HAP-1 (cell line): ENCODE results near the gene GPR34.
A peak's percentile ranks its signal among the peaks of the same experiment; 100 is the strongest.

Experiments used
- DNase-seq, 2 experiments: peaks; one replicate each; pipeline ENCODE4 v3.0.0-alpha.2; 2016 to 2020; ENCODE audit warnings: low spot score in 2 of 2
- H3K27me3 ChIP-seq: fragments of 250-450 bp; sonication (Bioruptor Pico); 2 replicates; pipeline ENCODE4 v1.5.1; 2020; ENCODE audit warnings: low read depth, mild to moderate bottlenecking, moderate library complexity
- H3K36me3 ChIP-seq: fragments of 250-450 bp; sonication (Bioruptor Pico); replicated peaks from 2 replicates; pipeline ENCODE4 v1.5.1; 2020; ENCODE audit warnings: mild to moderate bottlenecking
- H3K4me1 ChIP-seq: fragments of 250-450 bp; sonication (Bioruptor Pico); 2 replicates; pipeline ENCODE4 v1.5.1; 2020; ENCODE audit warnings: mild to moderate bottlenecking
- H3K4me3 ChIP-seq: fragments of 250-450 bp; sonication (Bioruptor Pico); 2 replicates; pipeline ENCODE4 v1.5.1; 2020; ENCODE audit warnings: mild to moderate bottlenecking, moderate library complexity
- H3K9me3 ChIP-seq: fragments of 250-450 bp; sonication (Bioruptor Pico); 2 replicates; pipeline ENCODE4 v1.5.1; 2020; ENCODE audit warnings: mild to moderate bottlenecking, moderate library complexity
- in situ Hi-C: fragments of 300-500 bp; cut with MboI; formaldehyde crosslinking; loops from 3 replicates; pipeline ENCODE4 v1.14.3; 2020; ENCODE audit warnings: low sequenced_read_pairs, inconsistent platforms, mixed read lengths

GPR34 gene

GRCh38 chrX:41732260-41732659 is 43.5 kb downstream of the GPR34 start:
- Histone ChIP-seq H3K27me3 (no peaks in the 10 kb centered on the region), H3K36me3 (no peaks in the 10 kb centered on the region), H3K9me3 (no peaks in the 10 kb centered on the region), H3K4me3 (no peak overlapping the region), H3K4me1 (peaks cover 10% of the 10 kb centered on the region)
- in situ Hi-C loops: no loop called here
- DNase-seq: no peak

- Histone ChIP-seq H3K36me3 (no peaks in the 10 kb centered on the region), H3K27me3 (no peaks in the 10 kb centered on the region), H3K4me1 (peaks cover 10% of the 10 kb centered on the region), H3K4me3 (no peak overlapping the region), H3K9me3 (no peaks in the 10 kb centered on the region)
- in situ Hi-C loops: no loop called here
- DNase-seq: no peak
Observed at GRCh38 chrX:41733939-41734338, 45.2 kb downstream of the GPR34 start.

DNA sequence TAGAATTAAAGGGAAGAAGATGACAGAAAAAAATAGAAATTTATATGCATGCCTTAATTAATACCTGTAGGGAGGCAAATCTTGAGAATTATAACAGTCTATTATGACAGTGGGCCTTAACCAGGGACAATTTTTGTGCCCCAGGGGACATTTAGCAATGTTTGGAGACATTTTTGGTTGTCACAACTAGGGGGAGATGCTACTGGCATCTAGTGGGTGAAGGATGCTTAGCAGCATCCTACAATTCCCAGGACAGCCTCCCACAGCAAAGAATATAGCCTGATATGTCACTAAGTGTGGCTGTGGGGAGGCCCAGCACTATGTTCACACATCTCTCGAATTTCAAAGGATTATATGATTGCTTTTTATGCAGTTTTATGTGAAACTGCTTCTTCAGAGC is 45.8 kb downstream of the GPR34 start:
- peak; percentile 40 to 49 for DNase-seq
- Histone ChIP-seq H3K36me3 (no peaks in the 10 kb centered on the region), H3K4me3 (no peak overlapping the region), H3K9me3 (no peaks in the 10 kb centered on the region), H3K27me3 (no peaks in the 10 kb centered on the region), H3K4me1 (peaks cover 10% of the 10 kb centered on the region)
- in situ Hi-C loops: no loop called here

GRCh38 chrX:41737065-41737464 is 48.3 kb downstream of the GPR34 start:
- in situ Hi-C loops: no loop called here
- no peaks in the 10 kb centered on the region for H3K27me3 ChIP-seq
- no peak for DNase-seq
- H3K4me1 ChIP-seq: peaks cover 28% of the 10 kb centered on the region
- H3K4me3 ChIP-seq: no peak overlapping the region
- H3K36me3 ChIP-seq: no peaks in the 10 kb centered on the region
- H3K9me3 ChIP-seq: no peaks in the 10 kb centered on the region

DNA sequence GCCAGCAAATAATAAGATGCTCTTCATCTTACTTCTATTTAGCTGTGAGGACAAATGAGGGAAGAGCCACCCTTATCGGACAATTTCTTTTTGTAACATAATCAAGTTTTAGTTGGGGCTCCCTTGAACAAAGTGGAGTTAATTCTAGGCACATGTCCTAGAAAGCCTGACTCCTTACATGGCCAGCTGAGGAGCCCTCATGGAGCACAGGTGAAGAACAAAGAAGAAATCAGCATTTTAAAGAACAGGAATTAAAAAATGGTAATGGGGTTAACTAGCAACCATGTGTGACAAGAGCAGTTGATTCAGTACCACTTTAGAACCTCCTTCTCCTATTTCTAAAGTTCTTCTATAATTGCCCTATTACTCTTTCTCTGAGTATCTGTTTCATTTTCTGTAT is 51.1 kb downstream of the GPR34 start:
- H3K9me3 ChIP-seq: no peaks in the 10 kb centered on the region
- H3K4me3 ChIP-seq: no peak overlapping the region
- H3K36me3 ChIP-seq: no peaks in the 10 kb centered on the region
- no peaks in the 10 kb centered on the region for H3K27me3 ChIP-seq
- H3K4me1 ChIP-seq: peaks cover 21% of the 10 kb centered on the region
- in situ Hi-C loops: no loop called here
- no peak for DNase-seq
